ENCODE results near the gene MEI4.

The MEI4 gene

DNA sequence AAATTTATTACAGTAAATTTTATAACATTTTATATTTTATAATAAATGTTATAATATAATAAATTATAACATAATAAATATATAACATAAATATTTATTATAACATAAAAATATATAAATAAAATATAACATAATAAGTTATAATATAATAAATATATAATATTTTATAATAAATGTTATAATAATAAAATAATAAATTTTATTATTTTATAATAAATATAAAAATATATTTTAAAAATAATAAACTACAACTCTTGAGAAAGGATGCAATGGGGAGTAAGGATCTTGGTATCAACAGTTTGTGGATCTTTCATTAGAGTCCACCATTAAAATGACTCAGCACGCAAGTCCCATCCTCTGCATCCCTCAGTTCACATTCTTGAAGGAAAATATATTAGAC, 312.6 kb downstream of the MEI4 start:
- DNase-seq (ENCODE audit: low read depth) = no peak

DNA sequence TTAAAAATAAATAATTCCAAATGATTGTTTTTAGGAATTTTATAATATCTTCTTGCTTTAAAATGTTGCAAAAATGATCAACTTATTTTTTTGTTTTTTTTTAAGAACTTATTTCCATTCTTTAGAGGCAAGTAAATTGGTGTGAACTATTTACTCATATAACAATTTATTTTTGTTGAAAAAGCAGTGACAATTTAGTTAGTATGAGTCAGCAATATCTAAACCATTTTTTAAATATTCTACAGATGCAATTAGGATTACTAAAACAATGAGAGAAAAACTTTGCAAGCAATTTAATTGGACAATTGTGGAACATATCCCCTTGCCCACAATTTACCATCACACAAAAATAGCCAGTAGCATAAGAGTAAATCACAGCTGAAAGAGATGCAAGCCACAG, 319.5 kb downstream of the MEI4 start:
- DNase-seq (ENCODE audit: low read depth) = no peak

All from fibroblast of gingiva (primary cell).